Femur (tissue), 1 donor: ENCODE measurements around the gene BANF2.
A peak's percentile ranks its signal among the peaks of the same experiment; 100 is the strongest.
"Not testable (repeated sequence)": the region's sequence is repeated elsewhere in the genome, so short reads cannot be mapped to it uniquely, and the experiment has no call there.

ENCODE experiments used
- DNase-seq: peaks from one replicate; pipeline ENCODE4 v3.0.0-alpha.2; 2017

The BANF2 gene

DNA sequence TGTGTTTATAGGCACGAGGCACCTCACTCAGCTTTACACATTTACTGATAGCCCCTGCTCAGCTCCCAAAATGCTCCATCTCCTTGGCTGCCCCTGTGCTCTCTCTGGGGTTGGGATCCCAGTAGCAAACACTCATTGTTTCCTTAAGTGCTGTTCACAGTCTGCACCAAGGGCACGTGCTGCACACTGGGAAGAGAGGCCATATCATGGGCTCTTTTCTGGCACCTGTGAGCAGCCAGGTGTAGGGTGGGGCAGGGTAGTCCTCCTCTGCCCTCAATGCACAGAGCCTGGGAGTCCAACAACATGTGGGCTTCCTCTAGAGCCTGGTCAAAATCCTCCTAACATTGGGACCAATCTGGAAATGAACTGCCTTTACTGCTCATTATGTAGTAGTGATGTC, 67.9 kb downstream of the BANF2 start:
- DNase-seq = no peak

DNA sequence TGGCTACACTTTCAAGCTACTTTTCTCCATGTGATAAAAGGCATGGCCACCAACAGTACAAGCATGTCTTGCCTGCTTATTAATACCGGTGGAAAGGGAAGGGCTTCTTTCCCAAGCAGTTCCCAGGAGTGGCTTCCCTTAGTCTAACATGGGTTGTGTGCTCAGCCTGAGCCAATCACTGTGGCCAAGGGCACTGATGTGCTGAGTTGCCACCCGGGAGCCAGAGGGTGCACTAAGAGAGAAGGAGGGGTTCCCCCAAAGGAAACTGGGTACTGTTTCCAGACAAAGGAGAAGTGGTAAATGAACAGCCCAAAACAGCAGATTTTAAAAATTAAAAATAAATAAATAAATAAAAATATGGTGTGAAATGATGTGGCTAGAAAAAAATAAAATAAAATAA, 68.5 kb downstream of the BANF2 start:
- no peak for DNase-seq

- not testable (repeated sequence) for DNase-seq
Measured at GRCh38 chr20:17769716-17770115, 70.0 kb downstream of the BANF2 start.

DNA sequence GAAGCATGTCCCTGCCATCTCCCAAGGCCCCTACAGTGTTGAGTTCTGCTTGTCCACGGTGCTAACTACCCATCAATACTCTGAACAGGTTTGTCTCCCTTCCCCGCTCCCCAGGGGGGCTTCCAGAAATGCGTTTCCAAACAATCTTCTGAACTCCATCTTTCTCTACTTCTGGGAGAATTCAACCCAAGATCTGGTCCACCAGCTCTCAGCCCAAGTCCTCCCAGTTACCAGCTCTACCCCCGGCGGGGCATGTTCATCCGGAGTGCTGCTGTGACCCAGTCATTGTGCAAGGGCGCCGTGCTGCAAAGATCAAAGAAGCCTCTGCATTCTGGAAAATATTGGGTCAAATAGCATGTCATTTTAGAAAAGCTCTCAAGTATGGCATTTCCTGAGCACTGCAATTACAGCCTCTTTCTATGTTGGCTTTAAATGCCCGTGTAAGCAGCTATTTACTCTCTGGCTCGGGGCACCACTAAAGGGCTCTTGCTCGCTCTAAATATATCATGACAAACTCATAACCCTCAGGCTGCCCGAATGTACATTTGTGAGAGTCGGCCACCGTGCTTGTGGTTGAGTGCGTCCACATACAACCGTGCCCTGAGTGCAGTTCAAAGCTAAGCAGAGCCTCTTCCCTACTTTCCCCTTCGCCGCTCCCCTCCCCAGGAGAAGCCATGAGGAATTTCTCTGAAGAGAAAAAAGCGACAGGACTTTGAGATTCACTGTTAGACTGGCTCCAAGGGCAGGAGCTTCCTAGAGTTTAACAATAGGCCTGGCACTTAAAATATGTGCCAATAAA, 71.6 kb downstream of the BANF2 start:
- DNase-seq = peak; percentile 71

GRCh38 chr20:17772005-17772343, 72.2 kb downstream of the BANF2 start:
- DNase-seq = no peak

GRCh38 chr20:17773619-17774018, 73.9 kb downstream of the BANF2 start:
- DNase-seq = peak; percentile 60

- no peak for DNase-seq
Measured at GRCh38 chr20:17775600-17775999, 75.8 kb downstream of the BANF2 start.

GRCh38 chr20:17776551-17776950, 76.8 kb downstream of the BANF2 start:
- DNase-seq = no peak

DNA sequence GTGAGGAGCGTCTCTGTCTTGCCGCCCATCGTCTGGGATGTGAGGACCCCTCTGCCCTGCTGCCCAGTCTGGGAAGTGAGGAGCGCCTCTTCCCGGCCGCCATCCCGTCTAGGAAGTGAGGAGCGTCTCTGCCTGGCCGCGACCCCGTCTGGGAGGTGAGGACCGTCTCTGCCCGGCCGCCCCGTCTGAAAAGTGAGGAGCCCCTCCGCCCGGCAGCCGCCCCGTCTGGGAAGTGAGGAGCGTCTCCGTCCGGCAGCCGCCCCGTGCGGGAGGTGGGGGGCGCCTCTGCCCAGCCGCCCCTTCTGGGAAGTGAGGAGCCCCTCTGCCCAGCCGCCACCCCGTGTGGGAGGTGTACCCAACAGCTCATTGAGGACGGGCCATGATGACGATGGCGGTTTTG, 79.2 kb downstream of the BANF2 start:
- DNase-seq = not testable (repeated sequence)

- DNase-seq = no peak
Measured at GRCh38 chr20:17782768-17783167, 83.0 kb downstream of the BANF2 start.

- DNase-seq = peak; percentile 35
Measured at GRCh38 chr20:17783671-17784070, 83.9 kb downstream of the BANF2 start.

DNA sequence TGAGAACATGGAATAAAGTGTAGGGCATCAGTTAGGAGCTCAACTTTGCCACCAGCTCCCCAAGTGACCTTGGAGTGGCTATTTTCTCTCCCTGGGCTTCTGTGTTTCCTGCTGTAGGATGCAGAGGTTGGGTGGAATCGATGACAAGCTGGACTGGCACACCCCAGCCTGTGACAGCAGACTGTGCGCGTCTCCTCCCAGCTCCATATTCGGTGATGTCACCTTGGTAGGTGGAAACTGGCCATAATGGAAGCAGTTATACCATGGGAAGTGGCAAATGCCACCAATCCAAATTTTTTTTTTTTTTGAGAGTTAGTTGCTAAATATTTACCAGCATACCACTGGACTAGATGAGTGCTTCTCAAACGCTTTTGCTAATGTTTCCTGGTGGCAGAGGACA, 85.2 kb downstream of the BANF2 start:
- no peak for DNase-seq
